HG02610 (cell line): ENCODE results near the gene NRBF2.
"Not testable (repeated sequence)": the region's sequence is repeated elsewhere in the genome, so short reads cannot be mapped to it uniquely, and the experiment has no call there.

Experiments
- ATAC-seq: cut with Tn5 transposase; IDR thresholded peaks from one replicate; pipeline ENCODE4 v1.9.1; 2021; ENCODE audit warnings: mild to moderate bottlenecking, moderate library complexity; ENCODE audit not compliant: unreplicated experiment

NRBF2 gene

DNA sequence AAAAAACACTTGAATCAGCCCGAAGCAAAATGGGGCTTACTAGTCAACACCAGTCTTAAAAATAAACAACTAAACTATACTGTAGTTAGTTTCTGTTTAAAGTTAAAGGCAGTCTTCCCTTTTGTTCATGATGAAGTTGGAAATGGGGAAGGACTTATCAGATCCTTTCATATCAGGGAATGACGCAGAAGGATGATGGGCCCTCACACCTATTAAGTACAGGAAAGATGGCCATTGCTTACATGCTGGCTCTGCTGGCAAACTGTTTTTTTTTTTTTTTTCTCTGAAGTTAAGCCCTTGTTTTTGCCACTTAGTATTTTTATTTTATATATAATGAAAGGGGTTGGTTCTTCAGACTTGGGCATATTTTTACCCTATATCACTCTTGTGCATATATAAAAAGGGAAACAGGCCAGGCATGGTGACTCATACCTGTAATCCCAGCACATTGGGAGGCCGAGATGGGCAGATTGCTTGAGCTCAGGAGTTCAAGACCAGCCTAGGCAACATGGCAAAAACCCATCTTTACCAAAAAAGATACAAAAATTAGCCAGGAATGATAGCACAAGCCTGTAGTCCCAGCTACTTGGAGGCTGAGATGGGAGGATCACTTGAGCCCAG, 16.6 kb upstream of the NRBF2 start:
- no peak for ATAC-seq

DNA sequence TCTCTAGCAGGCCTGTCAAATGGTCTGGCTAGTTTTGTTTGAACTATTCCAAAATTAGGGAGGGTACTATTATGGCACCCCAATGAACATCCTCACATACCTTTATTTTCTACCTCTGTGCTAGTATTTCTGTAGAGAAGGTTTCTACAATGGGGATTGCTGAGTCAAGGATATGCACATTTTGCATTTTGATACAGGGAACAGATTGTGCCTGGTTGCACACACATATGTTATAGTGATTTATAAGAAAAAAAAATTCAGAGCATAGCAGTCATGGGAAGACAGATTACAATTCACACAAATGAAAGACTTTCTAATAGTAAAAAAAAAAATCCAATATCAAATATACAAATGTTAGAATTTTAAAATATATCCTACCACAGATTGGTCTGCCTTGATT, 14.1 kb upstream of the NRBF2 start:
- no peak for ATAC-seq

DNA sequence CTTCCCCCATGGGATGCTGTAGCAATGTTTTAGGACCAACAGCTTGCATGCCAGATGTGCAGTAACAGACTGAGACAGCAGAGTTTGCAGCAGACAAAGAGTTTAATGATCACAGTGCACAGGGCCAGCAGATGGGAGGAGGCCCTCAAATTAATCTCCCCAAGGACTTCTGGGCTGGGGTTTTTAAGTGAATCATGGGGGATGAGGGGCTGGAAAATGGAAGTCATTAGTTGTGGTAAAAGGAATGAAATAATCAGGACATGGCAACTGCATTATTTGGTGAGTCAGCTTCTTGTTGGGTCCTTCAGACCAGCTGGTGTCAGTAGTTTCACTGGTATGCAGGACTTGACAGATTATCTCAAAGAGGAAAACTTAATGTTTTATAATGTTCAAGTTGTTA, 12.6 kb upstream of the NRBF2 start:
- ATAC-seq = no peak

DNA sequence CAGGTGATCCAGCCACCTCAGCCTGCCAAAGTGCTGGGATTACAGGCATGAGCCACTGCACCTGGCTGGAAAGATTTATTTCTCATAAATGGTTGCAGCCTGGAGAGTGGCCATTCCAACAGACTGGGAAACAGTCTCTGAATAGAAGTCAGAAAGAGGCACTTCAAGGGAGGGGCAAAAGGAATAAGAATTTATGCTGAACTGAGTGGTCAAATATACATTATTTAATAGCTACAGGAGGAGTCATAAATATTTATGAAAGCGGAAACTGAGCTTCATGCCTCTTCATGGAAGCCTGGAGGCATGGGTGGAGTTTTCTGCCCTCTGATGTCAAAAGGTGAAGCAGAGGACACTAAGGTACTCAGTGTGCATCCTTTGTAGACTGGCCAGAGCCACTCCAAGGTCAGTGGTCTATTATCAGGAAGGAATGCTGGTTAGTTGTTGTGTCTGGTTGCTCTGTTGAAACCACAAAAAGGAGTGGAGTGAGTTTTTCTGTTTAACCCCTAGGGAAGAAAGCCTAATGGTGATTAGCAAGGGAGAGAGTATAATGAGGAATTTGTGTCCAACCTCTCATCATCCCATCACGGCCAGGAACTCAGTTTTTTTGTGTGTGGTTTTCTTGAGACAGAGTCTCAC, 9.3 kb upstream of the NRBF2 start:
- ATAC-seq = no peak

DNA sequence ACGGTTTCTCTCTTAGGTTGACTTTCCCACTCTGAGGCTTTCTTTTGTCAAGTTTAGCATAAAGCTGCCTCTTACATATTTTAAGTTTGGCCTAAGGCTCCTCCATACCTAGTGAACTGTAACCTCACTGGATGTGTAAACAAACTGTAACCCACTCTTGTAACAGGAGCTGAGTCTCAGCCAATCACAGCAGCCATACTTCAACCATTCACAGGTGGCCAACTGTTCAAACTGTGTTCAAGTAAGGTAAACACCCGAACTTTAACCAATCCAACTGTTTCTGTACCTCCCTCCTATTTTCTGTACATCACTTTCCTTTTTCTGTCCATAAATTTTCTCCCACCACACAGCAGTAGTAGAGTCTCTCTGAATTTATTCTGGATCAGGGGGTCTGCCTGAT, 7.7 kb upstream of the NRBF2 start:
- ATAC-seq = no peak

DNA sequence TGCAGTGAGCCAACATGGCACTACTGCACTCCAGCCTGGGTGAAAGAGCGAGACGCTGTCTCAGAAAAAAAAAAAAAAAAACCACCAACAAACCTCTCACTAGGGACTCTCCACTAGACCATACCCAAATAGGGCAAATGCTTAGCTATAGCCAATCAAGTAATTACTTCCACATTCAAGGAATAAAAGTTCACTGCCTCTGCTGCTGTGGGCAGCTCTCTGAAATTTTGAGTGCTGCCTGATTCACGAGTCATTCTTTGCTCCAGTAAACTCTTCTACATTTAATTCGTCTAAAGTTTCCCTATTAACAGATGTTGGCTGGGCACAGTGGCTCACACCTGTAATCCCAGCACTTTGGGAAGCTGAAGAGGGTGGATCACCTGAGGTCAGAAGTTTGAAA, 4.7 kb upstream of the NRBF2 start:
- ATAC-seq = no peak

DNA sequence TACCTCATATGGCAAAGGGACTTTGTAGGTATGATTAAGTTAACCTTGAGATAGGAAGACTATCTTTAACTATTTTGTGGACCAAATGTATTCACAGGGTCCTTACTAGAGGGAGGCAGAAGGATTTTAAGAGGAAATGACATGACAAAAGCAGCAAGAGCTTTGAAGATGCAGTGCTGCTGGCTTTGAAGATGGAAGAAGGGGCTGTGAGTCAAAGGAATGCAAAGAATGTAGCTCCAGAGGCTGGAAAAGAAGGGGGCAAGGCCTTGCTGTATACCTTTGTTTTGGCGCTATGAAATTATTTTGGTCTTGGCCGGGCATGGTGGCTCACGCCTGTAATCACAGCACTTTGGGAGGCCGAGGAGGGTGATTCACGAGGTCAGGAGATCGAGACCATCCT, 3.2 kb upstream of the NRBF2 start:
- ATAC-seq = no peak

DNA sequence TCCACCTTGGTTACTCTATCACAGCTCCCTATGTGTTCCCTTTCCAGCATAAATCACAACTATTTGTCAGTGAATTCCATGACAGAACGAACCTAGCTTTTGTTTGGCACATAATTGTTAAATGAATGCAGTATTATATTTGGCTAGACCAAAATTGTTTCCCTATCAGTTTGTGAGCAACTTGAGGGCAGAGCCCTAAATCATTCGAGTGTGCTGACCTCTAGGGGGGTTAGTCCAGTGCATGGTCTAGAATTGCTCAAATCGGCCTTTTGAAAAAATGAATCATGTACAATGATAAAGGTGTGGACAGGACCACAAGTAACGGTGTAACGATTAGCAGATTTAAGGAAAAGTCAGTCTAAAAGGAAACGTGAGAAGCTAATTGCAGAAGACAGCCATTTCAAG, 475 bp upstream of the NRBF2 start:
- ATAC-seq = no peak

DNA sequence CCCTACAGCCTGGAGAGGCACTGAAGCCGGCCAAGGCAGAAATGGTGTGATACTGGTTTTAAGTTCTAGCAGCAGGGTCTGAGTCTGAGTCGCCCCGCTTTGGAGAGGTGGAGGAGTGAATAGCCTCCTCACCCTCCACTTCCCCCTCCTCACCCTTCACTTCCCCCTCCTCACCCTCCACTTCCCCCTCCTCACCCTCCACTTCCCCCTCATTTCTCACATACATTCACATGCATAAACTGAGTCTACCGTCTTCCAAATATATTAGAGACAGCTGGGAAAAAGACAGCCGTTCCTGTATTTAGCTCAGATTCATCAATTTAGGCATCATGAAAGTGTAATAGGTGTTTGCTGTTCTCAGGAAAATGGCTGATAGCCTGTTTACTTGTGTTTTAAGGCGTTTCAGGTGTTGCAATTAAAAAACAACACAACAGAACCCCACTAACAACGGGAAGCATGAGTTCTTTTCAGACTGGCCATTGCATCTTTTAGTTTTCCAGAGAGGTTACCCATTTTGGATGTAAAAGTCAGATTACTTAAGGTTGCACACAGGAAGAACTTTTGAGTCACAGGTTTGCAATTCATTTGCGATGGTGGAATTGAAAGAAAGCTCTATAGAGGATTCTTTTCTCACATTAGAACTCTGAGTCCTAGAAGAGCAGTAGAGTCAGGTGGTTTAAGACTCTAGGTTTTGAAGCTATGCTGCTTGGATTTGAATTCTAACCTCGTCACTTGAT, 861 bp downstream of the NRBF2 start:
- no peak for ATAC-seq

DNA sequence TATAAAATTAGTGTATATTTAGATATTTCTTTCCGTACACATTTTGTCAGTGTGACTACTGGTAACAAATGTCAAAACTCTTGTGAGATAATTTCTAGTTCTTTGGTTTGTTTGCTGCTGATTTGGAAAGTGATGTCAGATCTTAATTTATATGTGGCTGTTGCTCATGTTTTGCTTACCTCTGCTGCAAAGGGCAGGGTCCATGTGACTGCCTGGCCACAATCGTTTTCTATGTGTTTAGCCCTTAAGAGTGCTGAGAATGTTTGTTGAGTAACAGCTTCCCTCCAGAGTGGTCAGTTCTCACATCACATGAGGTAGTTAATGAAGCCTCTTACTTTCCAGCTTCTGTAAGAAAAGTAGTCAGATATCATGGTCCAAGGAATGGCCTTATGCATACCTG, 4.2 kb downstream of the NRBF2 start:
- ATAC-seq = no peak

DNA sequence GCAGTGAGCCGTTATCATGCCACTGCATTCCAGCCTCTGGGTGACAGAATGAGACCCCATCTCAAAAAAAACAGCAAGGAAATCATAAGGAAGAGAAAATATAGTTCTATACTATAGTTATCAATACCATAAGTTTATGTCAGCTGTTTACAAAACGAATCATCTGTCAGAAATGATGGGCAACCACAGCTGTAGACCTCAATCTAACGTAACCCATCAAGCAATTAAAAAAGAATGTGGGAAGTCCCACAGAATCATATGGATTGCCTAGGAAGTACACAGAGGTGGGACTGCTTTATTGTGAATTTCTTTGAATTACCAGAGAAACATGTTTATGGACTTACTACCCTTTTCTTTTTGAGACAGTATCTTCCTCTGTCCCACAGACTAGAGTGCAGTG, 6.9 kb downstream of the NRBF2 start:
- no peak for ATAC-seq

DNA sequence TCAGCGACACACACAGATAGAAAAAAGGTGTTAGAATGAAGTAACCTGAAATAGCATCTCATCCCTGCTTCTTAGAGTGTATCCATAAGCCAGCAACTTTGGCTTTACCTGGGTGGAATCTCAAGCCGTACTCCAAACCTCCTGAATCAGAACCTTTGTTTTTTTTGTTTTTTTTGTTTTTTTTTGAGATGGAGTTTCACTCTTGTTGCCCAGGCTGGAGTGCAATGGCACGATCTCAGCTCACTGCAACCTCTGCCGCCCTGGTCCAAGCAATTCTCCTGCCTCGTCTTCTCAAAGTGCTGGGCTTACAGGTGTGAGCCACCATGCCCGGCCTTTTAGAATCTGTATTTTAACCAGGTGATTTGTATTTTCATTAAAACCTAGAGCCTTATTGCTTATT, 9.0 kb downstream of the NRBF2 start:
- no peak for ATAC-seq

DNA sequence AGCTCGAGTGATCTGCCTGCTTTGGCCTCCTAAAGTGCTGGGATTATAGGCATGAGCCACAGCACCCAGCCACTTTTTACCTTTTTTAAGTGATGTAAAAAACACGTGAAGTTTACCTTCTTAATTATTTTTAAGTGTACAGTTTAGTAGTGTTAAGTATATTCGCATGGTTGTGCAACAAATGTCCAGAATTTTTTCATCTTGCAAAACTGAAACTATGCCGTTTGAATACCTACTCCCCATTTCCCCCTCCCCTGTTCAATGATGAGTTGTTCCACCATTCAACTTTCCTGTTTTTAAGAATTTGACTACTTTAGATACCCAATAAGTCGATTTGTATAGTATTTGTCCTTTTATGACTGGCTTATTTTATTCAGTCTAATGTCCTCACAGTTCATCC, 10.9 kb downstream of the NRBF2 start:
- ATAC-seq = no peak

DNA sequence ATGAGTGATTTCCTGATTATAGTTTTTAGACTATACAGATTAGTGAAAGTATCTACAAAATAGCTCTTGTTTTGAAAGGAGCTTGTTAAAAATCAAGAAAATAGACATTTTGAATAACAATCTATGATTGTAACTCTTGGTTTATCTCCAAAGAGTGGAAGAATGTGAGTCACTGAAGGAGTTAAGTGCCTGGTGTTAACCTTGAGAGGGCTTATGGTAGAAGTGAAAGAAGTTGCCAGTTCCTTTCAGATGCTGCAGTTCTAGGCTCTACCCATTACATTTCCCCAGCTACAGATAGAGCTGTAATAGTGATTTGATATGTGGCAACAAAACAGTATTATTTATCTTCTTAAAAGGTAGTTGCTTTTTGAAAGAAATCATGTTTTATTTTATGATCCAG, 12.7 kb downstream of the NRBF2 start:
- ATAC-seq = peak; percentile 53

DNA sequence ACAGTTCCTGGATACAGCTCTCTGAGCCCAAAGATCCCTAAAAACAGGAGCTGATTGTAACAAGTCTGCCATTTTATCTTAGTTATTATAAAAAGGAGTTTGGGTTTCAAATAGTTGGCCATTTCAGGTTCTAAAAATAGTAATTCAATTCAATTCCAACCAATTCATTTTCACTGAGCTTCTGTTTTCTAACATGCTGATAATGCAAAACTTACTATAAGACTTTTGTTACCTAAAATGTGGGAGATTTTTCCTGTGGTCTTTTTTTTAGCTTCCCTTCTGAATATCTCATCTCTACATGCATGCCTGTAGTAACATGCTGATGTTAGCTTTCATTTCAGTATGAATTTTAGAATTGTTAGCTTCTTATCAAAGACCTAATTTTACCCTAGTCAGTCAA, 13.4 kb downstream of the NRBF2 start:
- no peak for ATAC-seq

DNA sequence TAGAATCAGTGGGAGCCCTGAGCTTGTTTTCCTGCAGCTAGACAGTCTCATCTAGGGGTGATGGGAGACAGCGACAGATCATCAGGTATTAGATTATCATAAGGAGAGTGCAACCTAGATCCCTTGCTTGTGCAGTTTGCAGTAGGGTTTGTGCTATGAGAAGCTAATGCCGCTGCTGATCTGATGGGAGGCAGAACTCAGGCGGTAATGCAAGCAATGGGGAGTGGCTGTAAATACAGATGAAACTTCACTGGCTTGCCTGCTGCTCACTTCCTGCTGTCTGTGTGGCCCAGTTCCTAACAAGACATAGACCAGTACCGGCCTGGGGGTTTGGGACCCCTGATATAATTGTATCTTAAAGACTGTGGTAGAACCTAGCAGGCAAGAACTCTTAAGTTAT, 17.6 kb downstream of the NRBF2 start:
- ATAC-seq = no peak

DNA sequence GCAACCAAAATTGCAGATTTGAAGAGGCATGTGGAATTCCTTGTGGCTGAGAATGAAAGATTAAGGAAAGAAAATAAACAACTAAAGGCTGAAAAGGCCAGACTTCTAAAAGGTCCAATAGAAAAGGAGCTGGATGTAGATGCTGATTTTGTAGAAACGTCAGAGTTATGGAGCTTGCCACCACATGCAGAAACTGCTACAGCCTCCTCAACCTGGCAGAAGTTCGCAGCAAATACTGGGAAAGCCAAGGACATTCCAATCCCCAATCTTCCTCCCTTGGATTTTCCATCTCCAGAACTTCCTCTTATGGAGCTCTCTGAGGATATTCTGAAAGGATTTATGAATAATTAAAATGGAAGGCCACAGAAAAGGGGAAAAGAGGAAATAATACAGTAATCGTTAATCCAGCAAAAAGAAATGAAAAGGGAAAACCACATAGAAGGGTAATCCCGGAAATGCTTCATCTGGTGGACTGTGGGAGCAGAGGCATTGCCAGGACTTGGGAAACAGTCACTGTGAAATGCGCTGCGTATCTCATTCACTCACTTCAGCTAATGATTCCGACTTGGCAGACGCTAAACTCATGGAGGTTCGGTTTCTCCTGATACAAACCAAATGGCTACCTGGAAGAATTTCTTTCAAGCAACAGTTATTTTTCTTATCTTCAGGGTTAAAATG, 20.9 kb downstream of the NRBF2 start:
- not testable (repeated sequence) for ATAC-seq

DNA sequence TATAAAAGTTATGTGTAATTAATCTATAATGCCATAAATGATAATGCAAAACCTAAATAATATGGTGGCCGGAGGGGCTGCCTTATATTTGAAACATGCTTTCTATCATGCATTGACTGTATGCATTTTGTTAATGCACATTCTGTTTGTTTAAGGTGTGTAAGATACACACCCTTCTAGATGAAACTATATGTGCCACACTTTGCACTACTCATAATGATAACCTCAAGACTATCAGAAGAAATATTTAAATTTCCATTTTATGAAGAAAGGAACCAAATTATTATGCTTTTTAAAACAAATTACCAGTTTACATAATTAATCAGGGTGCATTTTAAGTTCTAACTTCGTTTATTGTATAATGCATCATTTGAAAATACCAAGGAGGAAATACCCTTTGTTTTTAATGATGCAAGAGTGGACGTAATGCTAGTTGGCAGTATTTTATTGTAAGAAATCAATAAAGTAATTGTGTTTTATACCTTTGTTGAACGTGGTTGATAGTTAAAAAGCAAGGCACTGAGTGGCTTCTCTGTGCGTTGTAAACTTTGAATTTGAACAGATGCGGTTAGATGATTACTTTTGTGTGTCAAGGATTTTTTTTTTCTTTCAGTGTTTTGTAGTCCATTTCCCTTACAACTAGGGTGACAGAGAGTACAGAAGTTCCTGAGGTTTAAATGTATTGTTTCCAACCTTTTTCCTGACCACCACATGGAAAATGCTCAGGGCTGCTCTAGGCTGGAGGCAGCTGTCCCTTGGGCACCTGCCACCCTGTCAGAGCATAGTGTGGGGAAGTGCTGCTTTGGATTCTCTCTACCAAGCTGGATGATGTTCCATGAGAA, 21.6 kb downstream of the NRBF2 start:
- ATAC-seq = no peak

DNA sequence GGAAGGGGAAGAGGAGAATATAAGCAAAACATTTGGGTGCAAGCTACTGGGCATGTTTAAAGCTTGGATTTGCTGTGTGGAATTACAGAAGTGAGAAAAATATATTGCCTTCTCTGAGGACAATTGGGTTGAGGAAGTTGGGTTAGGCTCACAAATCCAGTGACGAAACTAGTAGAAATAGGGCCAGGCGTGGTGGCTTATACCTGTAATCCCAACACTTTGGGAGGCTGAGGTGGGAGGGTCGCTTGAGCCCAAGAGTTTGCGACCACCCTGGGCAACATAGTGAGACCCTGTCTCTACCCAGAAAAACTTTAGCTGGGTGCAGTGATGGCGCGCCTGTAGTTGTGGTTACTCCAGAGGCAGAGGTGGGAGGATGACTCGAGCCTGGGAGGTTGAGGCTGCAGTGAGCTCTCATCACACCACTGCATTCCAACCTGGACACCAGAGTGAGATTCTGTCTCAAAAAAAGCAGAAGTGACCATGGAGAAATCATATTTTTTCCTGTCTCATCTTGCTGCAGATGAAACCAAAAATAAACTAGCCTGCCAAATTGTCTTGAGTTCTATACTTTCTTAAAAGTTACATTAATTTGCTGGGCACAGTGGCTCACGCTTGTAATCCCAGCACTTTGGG, 22.4 kb downstream of the NRBF2 start:
- ATAC-seq = no peak

DNA sequence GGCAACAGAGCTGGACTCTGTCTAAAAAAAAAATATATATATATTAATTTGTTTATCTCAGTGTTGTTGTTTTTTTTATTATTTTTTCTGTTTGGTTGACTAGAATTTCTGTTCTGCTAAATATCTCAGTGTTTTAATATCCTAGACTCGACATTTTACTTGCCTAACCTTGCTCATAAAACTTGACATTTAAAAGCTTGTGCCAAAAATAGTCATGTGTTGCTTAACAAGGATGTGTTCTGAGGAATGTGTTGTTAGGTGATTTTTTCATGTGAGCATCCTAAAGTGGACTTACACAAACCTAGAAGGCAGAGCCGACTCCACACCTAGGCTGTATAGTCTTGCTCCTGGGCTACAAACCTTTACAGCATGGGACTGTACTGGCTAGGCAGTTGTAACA, 23.1 kb downstream of the NRBF2 start:
- ATAC-seq = no peak
